ENCODE measurements around the gene GRIK1.

Gene GRIK1

DNA sequence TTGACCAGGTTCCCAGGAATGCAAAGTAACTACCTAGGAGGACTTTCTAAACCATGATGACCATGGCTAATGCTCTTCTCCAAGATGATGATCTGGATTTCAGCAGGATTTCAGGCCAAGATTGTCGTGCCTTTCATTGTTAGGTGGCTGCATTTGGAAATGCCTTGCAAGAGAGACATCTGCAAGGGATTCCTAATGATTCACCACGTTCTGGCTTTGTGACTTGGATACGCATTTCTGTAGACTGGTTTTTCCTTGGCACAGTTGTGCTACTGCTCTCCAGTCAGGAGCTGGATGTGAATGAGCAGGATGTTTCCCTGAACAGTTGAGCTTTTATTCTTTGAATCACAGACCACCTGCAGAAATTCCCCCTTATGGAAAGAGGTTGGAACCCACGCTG is 428.7 kb downstream of the GRIK1 start:
- DNase-seq, result no peak

DNA sequence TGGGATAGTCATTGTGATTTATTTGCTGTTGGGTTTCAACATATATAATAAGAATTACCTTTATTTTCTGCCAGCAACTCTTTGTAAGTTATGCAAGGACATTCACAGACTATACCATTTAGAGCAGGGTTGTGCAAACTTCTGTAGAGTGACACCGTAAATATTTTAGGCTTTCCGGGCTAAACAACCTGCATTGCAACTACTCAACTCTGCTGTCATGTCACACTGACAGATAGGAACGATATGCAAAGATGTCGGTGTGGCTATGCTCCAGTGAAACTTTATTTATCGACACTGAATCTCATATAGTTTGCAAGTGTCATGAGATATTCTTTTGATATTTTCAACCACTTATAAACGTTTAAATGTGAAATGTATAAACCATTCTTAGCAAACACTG is 430.7 kb downstream of the GRIK1 start:
- DNase-seq, result no peak

DNA sequence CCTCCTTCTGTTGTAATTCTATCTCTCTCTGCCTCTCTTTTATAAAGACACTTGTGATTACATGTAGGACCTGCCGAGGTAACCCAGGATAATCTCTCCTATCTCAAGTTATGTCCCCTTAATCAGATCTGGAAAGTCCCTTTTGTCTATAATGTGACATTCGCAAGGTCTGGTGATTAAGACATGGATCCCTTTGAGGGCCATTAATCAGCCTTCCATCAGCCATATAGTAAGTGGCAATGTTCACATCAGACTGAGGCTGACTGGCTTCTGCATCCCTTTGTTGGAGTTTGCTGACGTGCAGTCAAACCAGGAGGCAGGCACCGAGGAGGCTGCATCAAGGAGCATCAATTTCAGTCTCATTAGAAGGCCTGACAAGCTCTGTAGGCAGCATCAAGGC is 431.5 kb downstream of the GRIK1 start:
- DNase-seq, result no peak

DNA sequence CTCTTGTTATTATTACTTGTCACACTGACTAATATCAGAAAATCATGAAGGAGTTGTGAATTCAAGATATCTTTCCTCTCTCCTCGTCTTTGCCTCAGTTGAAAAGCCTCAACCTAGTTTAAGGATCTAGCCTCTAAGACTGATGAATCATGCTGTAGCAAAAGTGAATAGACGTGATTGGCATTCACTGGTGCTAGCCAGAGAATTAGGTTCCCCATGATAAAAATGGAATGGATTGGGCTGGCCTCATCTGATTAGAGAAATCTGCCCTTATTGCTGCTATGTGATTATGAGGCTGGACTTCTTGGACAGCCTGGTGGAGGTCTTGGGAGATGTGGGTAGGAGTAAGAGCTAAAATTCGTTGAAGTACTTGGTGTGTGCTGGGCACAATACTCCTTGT is 432.8 kb downstream of the GRIK1 start:
- DNase-seq, result no peak

DNA sequence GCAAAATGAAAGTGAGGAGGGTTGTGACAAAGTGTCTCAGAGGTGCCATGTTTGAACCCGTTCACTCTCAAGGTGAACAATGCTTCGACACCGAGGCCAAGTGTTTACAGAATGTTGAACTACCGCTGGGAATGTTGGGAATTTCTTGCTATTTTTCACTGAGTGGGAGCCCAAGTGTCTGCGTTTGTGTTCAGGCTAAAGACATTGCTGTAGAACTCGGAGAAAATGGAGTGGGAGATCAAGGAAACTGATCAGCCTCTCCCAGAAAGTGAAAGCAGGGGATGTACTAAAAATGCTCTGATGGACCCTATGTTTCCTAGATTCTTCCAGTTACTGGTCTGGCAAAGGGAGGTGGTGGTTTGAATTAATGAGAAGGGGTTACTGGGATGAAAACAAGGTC is 433.6 kb downstream of the GRIK1 start:
- DNase-seq, result no peak

DNA sequence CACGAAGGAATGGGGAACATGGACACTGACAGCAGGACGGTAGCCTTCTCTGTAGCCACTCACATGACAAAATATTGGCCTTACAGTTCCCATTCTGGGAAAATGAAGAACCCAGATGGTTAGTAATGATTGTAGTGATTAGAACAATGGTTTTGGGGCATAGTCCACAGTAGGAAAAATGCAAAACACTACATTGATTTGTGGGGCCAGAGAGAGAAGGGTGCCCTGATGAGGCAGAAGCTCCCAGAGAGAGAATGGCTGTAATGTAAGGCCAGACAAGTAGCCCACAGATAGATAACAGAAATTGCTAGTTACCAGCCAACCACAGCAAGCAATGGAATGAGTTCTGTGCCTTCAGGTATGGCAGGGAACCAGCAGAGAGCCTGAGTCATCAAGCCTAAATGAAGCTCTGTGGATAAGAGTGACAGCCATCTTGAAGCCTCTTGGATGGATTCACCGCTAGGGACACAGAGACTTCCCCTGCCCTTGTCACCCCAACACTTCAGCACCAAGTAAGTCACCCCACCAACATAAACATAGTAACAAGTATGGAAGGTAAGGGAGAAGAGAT is 435.0 kb downstream of the GRIK1 start:
- DNase-seq, result no peak

GRCh38 chr21:29501451-29501850 is 438.3 kb downstream of the GRIK1 start:
- no peak for DNase-seq

- DNase-seq, result no peak
These were observed 440.0 kb downstream of the GRIK1 start for GRCh38 chr21:29499734-29500343.

DNA sequence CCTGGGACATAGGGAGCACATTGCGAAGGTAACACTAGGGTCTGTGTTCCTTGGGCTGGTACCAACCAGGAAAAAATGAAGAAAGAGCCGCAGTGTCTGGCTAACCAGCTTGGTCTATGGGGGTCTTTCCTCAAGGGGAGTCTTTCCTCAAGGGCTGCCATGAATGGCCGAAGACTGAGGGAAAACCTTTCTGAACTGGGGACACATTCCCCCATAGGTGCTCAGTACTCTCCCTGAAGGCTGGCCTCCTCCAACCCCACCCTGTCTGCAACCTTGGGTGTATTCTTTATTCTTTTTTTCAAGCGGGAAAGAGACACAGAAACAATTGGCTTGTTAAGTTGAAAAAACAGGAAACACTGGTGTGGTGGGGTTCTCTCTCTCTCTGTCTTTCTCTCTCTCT is 440.6 kb downstream of the GRIK1 start:
- DNase-seq, result no peak

DNA sequence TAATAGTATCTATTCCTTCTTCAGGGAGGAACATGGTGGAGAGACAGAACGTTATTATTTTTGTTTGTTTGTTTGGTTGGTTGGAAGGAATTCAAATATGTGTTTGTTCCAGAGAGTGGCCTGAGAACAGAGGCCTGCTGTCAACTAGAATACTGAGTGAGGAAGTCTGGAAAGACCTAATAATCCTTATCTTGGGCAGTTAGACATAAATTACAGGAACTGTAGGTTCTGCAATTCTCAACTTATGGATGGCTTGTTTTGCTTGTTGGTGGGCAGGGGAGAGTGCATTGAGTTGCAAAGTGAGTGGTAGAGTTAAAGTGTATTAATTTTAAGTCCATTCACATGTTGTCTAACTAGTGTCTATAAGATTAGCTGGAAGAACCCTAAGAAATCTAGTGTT is 443.5 kb downstream of the GRIK1 start:
- DNase-seq, result no peak

DNA sequence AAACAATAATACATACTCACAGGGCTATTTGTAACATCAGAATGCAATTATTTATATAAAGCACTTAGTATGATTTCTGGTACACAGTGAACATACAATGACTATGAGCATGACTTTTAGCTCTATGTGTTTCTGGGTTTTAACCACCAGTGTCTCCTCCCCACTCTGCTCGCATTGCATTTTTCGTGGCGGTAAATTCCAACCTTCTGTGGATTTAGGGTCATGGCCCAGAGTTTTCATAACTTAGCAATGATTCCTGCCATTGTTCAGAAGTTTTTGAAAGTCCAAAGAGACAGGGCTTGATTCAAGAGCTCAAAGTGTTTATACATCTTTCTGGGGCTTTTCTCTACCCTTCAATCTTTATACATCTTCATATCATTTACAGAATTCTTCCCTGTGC is 449.8 kb downstream of the GRIK1 start:
- no peak for DNase-seq

- DNase-seq, result no peak
These were observed 452.6 kb downstream of the GRIK1 start for GRCh38 chr21:29487154-29487553.

Data from CD4-positive, alpha-beta T cell treated with Interleukin-12 subunit alpha and Interleukin-12 subunit beta, for 1 hour (primary cell).